ENCODE results near the gene TMEM123. TPM values are rescaled to one million over a fixed set of nuclear protein-coding genes. Genes with fewer than 3 reads are reported as not detected.

Gene TMEM123
- polyA plus RNA-seq, 1 experiment, result 200 TPM

DNA sequence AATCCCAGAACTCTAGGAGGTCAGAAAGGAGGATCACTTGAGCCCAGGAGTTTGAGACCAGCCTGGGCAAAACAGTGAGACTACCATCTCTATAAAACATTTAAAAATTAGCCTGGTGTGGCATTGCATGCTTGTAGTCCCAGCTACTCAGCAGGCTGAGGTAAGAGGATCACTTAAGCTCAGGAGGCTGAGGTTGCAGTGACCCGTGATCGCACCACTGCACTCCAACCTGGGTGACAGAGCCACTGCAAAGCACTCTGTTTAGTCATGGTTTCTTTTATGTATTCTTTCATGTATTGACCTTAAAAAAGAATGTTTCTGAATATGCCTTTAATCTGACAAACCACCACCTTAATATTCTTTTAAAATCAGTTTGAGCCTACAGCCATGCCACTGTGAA is 53.4 kb downstream of the TMEM123 start:
- TF ChIP-seq, protein P1, sequence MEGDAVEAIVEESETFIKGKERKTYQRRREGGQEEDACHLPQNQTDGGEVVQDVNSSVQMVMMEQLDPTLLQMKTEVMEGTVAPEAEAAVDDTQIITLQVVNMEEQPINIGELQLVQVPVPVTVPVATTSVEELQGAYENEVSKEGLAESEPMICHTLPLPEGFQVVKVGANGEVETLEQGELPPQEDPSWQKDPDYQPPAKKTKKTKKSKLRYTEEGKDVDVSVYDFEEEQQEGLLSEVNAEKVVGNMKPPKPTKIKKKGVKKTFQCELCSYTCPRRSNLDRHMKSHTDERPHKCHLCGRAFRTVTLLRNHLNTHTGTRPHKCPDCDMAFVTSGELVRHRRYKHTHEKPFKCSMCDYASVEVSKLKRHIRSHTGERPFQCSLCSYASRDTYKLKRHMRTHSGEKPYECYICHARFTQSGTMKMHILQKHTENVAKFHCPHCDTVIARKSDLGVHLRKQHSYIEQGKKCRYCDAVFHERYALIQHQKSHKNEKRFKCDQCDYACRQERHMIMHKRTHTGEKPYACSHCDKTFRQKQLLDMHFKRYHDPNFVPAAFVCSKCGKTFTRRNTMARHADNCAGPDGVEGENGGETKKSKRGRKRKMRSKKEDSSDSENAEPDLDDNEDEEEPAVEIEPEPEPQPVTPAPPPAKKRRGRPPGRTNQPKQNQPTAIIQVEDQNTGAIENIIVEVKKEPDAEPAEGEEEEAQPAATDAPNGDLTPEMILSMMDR (IDR thresholded peaks at IDR 0.05; ENCODE audit: insufficient read depth, low read depth, low read length), result no peak
- no peak overlapping the region for H3K4me3 ChIP-seq (ENCODE audit: low read depth, low read length)
- POLR2A ChIA-PET, result interaction anchor here (1.2 kb wide), 1 partner anchor 10 kb away, joined by 3 read pairs; no protein-coding TSS in a partner anchor
- H3K36me3 ChIP-seq (ENCODE audit: control insufficient read depth, insufficient read depth, low read length), result peaks cover 4% of the 10 kb centered on the region
- no peaks in the 10 kb centered on the region for H3K27me3 ChIP-seq (ENCODE audit: control insufficient read depth, insufficient read depth, low read length)
- DNase-seq (ENCODE audit: low read depth), result no peak
- CTCF ChIA-PET, result interaction anchor here (1.2 to 3.8 kb wide), 2 partner anchors 9 to 11 kb away, joined by 4 to 35 read pairs; no protein-coding TSS in a partner anchor

DNA sequence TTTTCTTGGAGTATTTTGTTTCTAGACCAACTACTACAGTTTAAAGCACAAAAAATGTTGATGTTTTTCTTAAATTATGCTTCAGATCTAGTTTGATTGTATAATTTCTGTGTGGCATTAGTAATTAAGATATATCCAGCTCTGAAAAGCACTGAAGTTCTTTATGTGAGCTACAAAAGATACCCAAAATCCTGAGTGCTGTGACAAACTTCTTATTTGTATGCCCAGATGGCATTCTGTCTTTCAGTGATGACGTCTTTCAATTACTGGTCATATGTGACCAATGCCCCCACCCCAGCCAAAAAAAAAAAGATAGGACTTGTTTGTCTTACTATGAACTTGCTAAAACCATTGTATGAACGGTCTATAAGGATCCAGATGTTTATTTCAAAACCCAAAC is 54.3 kb downstream of the TMEM123 start:
- no peaks in the 10 kb centered on the region for H3K27me3 ChIP-seq (ENCODE audit: control insufficient read depth, insufficient read depth, low read length)
- POLR2A ChIA-PET, result no interaction called here
- DNase-seq (ENCODE audit: low read depth), result no peak
- no peak overlapping the region for H3K4me3 ChIP-seq (ENCODE audit: low read depth, low read length)
- CTCF ChIA-PET, result interaction anchor here (1.2 to 3.8 kb wide), 3 partner anchors 8 to 12 kb away, joined by 3 to 35 read pairs (median 4); no protein-coding TSS in a partner anchor
- TF ChIP-seq, protein P1 (IDR thresholded peaks at IDR 0.05; ENCODE audit: insufficient read depth, low read depth, low read length), result no peak
- peaks cover 6% of the 10 kb centered on the region for H3K36me3 ChIP-seq (ENCODE audit: control insufficient read depth, insufficient read depth, low read length)

DNA sequence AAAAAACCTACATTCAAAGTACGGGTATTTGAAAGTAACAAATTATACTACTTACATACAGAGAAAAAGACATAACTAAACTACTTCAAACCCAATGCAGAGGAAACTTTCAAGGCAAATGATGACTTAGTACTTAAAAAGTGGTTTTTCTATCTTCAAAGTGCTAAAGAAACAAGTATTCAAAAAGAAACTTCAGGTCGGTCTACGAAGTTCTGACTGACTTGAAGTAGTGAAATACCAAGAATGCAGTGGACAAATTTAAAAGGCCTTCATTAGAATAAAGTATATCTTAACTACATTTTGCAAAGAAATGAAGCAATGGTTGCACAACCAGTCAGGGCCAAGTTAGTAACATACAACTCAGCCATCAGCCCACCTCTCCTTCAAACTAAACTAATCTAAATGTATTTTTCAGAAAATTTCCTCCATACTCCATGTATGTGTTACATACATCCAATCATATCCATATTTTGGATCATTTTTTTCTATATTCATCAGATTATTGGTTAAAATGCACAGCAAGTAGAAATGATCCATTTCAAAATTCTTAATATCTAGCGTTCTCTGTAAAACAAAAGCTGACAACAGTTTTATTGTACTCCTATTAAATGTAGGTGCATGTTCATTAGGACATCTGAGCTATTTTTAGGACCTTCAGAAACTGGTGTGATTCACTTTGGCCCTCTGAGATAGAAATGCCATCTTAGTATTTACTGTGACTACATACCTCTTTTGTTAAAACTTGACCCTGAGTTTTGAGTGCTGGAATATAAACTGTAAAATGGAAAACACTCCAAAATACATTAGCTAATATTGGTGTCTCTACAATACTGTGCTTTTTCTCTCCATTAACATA is 55.6 kb downstream of the TMEM123 start:
- TF ChIP-seq, protein P1 (IDR thresholded peaks at IDR 0.05; ENCODE audit: insufficient read depth, low read depth, low read length), result no peak
- Histone ChIP-seq H3K4me3 (ENCODE audit: low read depth, low read length) (no peak overlapping the region), H3K27me3 (ENCODE audit: control insufficient read depth, insufficient read depth, low read length) (no peaks in the 10 kb centered on the region), H3K36me3 (ENCODE audit: control insufficient read depth, insufficient read depth, low read length) (peaks cover 8% of the 10 kb centered on the region)
- ChIA-PET POLR2A (no interaction called here), CTCF (interaction anchor here (1.2 to 1.3 kb wide), 2 partner anchors 11 to 83 kb away, joined by 3 read pairs; no protein-coding TSS in a partner anchor)
- no peak for DNase-seq (ENCODE audit: low read depth)

DNA sequence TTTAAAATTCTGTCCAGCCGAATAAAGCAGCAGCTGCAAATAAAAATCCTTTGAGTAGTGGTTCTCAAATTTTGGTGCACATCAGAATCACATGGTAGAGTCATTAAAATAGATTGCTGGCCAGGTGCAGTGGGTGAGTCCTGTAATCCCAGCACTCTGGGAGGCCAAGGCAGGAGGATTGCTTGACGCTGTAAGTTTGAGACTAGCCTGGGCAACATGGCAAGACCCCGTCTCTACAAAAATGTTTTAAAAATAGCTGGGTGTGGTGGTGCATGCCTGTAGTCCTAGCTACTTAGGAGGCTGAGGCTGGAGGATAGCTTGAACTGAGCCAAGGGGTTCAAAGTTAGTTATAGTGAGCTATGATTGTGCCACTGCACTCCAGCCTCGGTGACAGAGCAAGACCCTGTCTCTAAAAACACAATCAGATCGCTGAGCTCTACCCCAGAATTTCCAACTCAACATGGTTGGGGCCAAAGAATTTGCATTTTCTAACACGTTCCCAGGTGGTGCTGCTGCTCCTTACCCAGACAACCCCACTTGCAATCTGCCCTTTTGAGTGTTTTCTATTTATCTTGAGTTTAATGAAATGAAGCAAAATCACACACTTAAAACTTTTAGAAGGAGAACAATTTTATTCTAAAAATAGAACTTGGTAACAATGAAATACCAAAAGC is 56.7 kb downstream of the TMEM123 start:
- Histone ChIP-seq H3K36me3 (ENCODE audit: control insufficient read depth, insufficient read depth, low read length) (peaks cover 12% of the 10 kb centered on the region), H3K27me3 (ENCODE audit: control insufficient read depth, insufficient read depth, low read length) (no peaks in the 10 kb centered on the region), H3K4me3 (ENCODE audit: low read depth, low read length) (no peak overlapping the region)
- DNase-seq (ENCODE audit: low read depth), result no peak
- TF ChIP-seq, protein P1 (IDR thresholded peaks at IDR 0.05; ENCODE audit: insufficient read depth, low read depth, low read length), result no peak
- POLR2A ChIA-PET, result interaction anchor here (0.8 kb wide), 1 partner anchor 51 kb away, joined by 4 read pairs; no protein-coding TSS in a partner anchor
- CTCF ChIA-PET, result interaction anchor here (0.8 to 1.5 kb wide), 3 partner anchors 14 to 100 kb away, joined by 3 to 5 read pairs (median 5); no protein-coding TSS in a partner anchor

DNA sequence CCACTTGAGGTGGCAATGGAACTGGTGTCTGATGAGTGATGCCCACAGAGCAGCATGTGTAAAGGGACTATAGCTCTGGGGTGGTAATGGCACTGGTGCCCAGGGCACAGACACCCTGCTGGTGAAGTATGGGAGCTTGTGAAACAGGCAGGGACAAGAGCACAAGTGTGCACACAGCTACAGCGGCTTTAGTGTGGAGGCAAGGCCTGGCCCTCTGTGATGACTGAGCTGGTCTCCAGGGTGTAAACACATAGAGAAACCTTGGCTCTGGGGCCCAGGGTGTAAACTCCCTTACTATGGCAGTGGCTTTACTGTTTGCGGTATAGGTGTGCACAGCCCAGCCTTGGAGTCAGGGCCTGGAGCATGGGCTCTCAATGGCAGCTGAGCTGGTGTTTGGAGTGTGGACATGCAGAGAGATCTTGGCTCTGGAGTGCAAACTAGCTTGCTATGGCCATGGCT is 59.3 kb downstream of the TMEM123 start:
- H3K4me3 ChIP-seq (ENCODE audit: low read depth, low read length), result no peak overlapping the region
- H3K36me3 ChIP-seq (ENCODE audit: control insufficient read depth, insufficient read depth, low read length), result peaks cover 11% of the 10 kb centered on the region
- no peaks in the 10 kb centered on the region for H3K27me3 ChIP-seq (ENCODE audit: control insufficient read depth, insufficient read depth, low read length)
- POLR2A ChIA-PET, result interaction anchor here (0.6 to 0.7 kb wide), 2 partner anchors 81 to 946 kb away, joined by 3 read pairs; no protein-coding TSS in a partner anchor
- TF ChIP-seq, protein P1 (IDR thresholded peaks at IDR 0.05; ENCODE audit: insufficient read depth, low read depth, low read length), result no peak
- DNase-seq (ENCODE audit: low read depth), result no peak
- CTCF ChIA-PET, result interaction anchor here (0.8 to 4.6 kb wide), 7 partner anchors 11 to 273 kb away, joined by 3 to 28 read pairs (median 7); no protein-coding TSS in a partner anchor

All from BJ (cell line).